Fibroblast of lung (primary cell): Measurements from ENCODE around the gene MNT. TPM values are rescaled to one million over a fixed set of nuclear protein-coding genes. Genes with fewer than 3 reads are reported as not detected.
A peak's percentile ranks its signal among the peaks of the same experiment; 100 is the strongest.

Experiments
- DNase-seq, 2 donors: peaks; one replicate each; pipeline versions ENCODE4 v3.0.0 to v3.0.0-alpha.2; 2010; ENCODE audit warnings: low read depth in 2 of 2
- H2AFZ ChIP-seq: 2 replicates; pipeline ENCODE4 v1.5.1; 2012; ENCODE audit warnings: low read length, control low read depth, inconsistent platforms
- H3K27ac ChIP-seq: 2 replicates; pipeline ENCODE4 v1.5.1; 2011; ENCODE audit warnings: low read length, control low read depth; ENCODE audit not compliant: insufficient read depth
- H3K27me3 ChIP-seq: 2 replicates; pipeline ENCODE4 v1.5.1; 2011; ENCODE audit warnings: mild to moderate bottlenecking, low read length; ENCODE audit not compliant: control insufficient read depth, insufficient read depth
- H3K36me3 ChIP-seq: 2 replicates; pipeline ENCODE4 v1.5.1; 2011; ENCODE audit warnings: low read length; ENCODE audit not compliant: control insufficient read depth, insufficient read depth
- H3K4me1 ChIP-seq: 2 replicates; pipeline ENCODE4 v1.5.1; 2011; ENCODE audit warnings: low read length; ENCODE audit not compliant: control insufficient read depth, insufficient read depth; ENCODE audit errors: extremely low read depth
- H3K4me2 ChIP-seq: 2 replicates; pipeline ENCODE4 v1.5.1; 2011; ENCODE audit warnings: low read length, control low read depth; ENCODE audit not compliant: insufficient read depth; ENCODE audit errors: extremely low read depth
- H3K4me3 ChIP-seq, 4 experiments: fragments of 200-600 bp in 1 of 4; sonication (generic) in 1 of 4; replicated peaks in 1 of 4; 2 replicates each; pipeline ENCODE4 v1.5.1; 2011 to 2016; ENCODE audit warnings: low read length in 4 of 4, low read depth in 3 of 4, mild to moderate bottlenecking in 3 of 4, control low read depth in 2 of 4, inconsistent platforms in 1 of 4, mixed read lengths in 1 of 4; ENCODE audit not compliant: insufficient read depth in 1 of 4; ENCODE audit errors: control extremely low read depth in 1 of 4
- H3K79me2 ChIP-seq: 2 replicates; pipeline ENCODE4 v1.5.1; 2012; ENCODE audit warnings: mild to moderate bottlenecking, low read length, inconsistent platforms; ENCODE audit not compliant: control insufficient read depth, insufficient read depth
- H3K9ac ChIP-seq: 2 replicates; pipeline ENCODE4 v1.5.1; 2011; ENCODE audit warnings: mild to moderate bottlenecking, low read length, control low read depth; ENCODE audit not compliant: insufficient read depth
- H3K9me3 ChIP-seq: 2 replicates; pipeline ENCODE4 v1.5.1; 2012; ENCODE audit warnings: low read depth, low read length; ENCODE audit not compliant: control insufficient read depth, insufficient read depth
- H4K20me1 ChIP-seq: 2 replicates; pipeline ENCODE4 v1.5.1; 2011; ENCODE audit warnings: low read length; ENCODE audit not compliant: control insufficient read depth, insufficient read depth; ENCODE audit errors: extremely low read depth
- CTCF ChIP-seq, 2 donors: IDR thresholded peaks in 1 of 2; conservative IDR thresholded peaks in 1 of 2; 1 replicate in 1 of 2; 2 replicates in 1 of 2; pipeline ENCODE4 v1.5.1; 2011 to 2012; ENCODE audit warnings: low read length in 2 of 2, control low read depth in 1 of 2, inconsistent platforms in 1 of 2, low read depth in 1 of 2, mild to moderate bottlenecking in 1 of 2
- EZH2 ChIP-seq: IDR thresholded peaks from 2 replicates; pipeline ENCODE4 v1.5.1; 2012; ENCODE audit warnings: low read length, control low read depth, mild to moderate bottlenecking; ENCODE audit errors: missing control alignments
- polyA plus RNA-seq, 2 donors: library from polyadenylated mRNA; depleted of rRNA in 1 of 2; stranded (reverse) in 1 of 2; unstranded in 1 of 2; fragments of >200 nt; gene quantifications; 2 replicates each; pipeline ENCODE4 v1.2.1, GENCODE V29; 2011 to 2012; ENCODE audit warnings: missing spikeins in 1 of 2
- total RNA-seq: library from RNA; depleted of rRNA; stranded (reverse); fragments of >200 nt; gene quantifications from 2 replicates; pipeline ENCODE4 v1.2.1, GENCODE V29; 2014

MNT gene
- total and polyA plus RNA-seq, 2 donors (not counting 1 experiment from before 2014, with no cell fraction given): 1.7 to 8.4 TPM

GRCh38 chr17:2392252-2393173 lies 8.3 kb downstream of the MNT start:
- no peaks in the 10 kb centered on the region for H3K9me3 ChIP-seq
- H2AFZ ChIP-seq: no peak overlapping the region
- H3K9ac ChIP-seq: peak overlapping the region; percentile 98
- peak overlapping the region; percentile 86 for H3K4me2 ChIP-seq
- TF ChIP-seq EZH2 (no peak), CTCF (conservative IDR thresholded peaks at IDR 0.05 in 1 of 2, IDR thresholded peaks at IDR 0.05 in 1 of 2; ENCODE audit: low read depth in 1 of 2, low read length in 2 of 2) (no peak)
- no peaks in the 10 kb centered on the region for H4K20me1 ChIP-seq
- peak overlapping the region; percentile 57 to 67 (median 64) for H3K4me3 ChIP-seq
- H3K27me3 ChIP-seq: no peaks in the 10 kb centered on the region
- H3K79me2 ChIP-seq: peaks cover 26% of the 10 kb centered on the region
- peaks cover 33% of the 10 kb centered on the region for H3K4me1 ChIP-seq
- peaks cover 7% of the 10 kb centered on the region for H3K36me3 ChIP-seq
- H3K27ac ChIP-seq: peak overlapping the region; percentile 99
- peak; percentile 93 for DNase-seq

- H3K4me1 ChIP-seq: peaks cover 28% of the 10 kb centered on the region
- no peaks in the 10 kb centered on the region for H4K20me1 ChIP-seq
- no peak for TF ChIP-seq EZH2
- TF ChIP-seq CTCF (conservative IDR thresholded peaks at IDR 0.05 in 1 of 2, IDR thresholded peaks at IDR 0.05 in 1 of 2; ENCODE audit: low read depth in 1 of 2, low read length in 2 of 2): no peak
- H3K27ac ChIP-seq: peak overlapping the region; percentile 90
- H3K36me3 ChIP-seq: peaks cover 14% of the 10 kb centered on the region
- peak overlapping the region; percentile 71 for H3K9ac ChIP-seq
- H3K27me3 ChIP-seq: no peaks in the 10 kb centered on the region
- H2AFZ ChIP-seq: no peak overlapping the region
- H3K9me3 ChIP-seq: no peaks in the 10 kb centered on the region
- H3K4me2 ChIP-seq: peak overlapping the region; percentile 86
- H3K79me2 ChIP-seq: peaks cover 24% of the 10 kb centered on the region
- no peak for DNase-seq
- H3K4me3 ChIP-seq: peak overlapping the region; percentile 46 to 64 (median 56)
These were observed 9.1 kb downstream of the MNT start for GRCh38 chr17:2391597-2392251.

GRCh38 chr17:2390199-2390836 lies 10.5 kb downstream of the MNT start:
- Histone ChIP-seq H3K9me3 (no peaks in the 10 kb centered on the region), H3K27ac (no peak overlapping the region), H3K9ac (no peak overlapping the region), H3K4me2 (no peak overlapping the region), H4K20me1 (no peaks in the 10 kb centered on the region), H3K4me3 (no peak overlapping the region), H3K4me1 (peaks cover 16% of the 10 kb centered on the region), H2AFZ (no peak overlapping the region), H3K36me3 (peaks cover 14% of the 10 kb centered on the region), H3K79me2 (peaks cover 12% of the 10 kb centered on the region), H3K27me3 (no peaks in the 10 kb centered on the region)
- no peak for DNase-seq
- TF ChIP-seq EZH2 (no peak), CTCF (conservative IDR thresholded peaks at IDR 0.05 in 1 of 2, IDR thresholded peaks at IDR 0.05 in 1 of 2; ENCODE audit: low read depth in 1 of 2, low read length in 2 of 2) (no peak)
